Activated naive CD8-positive, alpha-beta T cell (primary cell): Measurements from ENCODE around the gene AATK.
"Not testable (repeated sequence)": the region's sequence is repeated elsewhere in the genome, so short reads cannot be mapped to it uniquely, and the experiment has no call there.

Experiments used
- H3K27ac Mint-ChIP-seq: one replicate; pipeline ENCODE4 v1.8.0; 2021; ENCODE audit warnings: mixed read lengths
- H3K27me3 Mint-ChIP-seq: one replicate; pipeline ENCODE4 v1.8.0; 2021; ENCODE audit warnings: mixed read lengths
- H3K36me3 Mint-ChIP-seq: one replicate; pipeline ENCODE4 v1.8.0; 2021; ENCODE audit warnings: mixed read lengths
- H3K4me1 Mint-ChIP-seq: one replicate; pipeline ENCODE4 v1.8.0; 2021; ENCODE audit warnings: low read depth, mixed read lengths
- H3K4me3 Mint-ChIP-seq: one replicate; pipeline ENCODE4 v1.8.0; 2021; ENCODE audit warnings: mild to moderate bottlenecking, mixed read lengths
- H3K9me3 Mint-ChIP-seq: one replicate; pipeline ENCODE4 v1.8.0; 2021; ENCODE audit warnings: low read depth, mixed read lengths

AATK gene

DNA sequence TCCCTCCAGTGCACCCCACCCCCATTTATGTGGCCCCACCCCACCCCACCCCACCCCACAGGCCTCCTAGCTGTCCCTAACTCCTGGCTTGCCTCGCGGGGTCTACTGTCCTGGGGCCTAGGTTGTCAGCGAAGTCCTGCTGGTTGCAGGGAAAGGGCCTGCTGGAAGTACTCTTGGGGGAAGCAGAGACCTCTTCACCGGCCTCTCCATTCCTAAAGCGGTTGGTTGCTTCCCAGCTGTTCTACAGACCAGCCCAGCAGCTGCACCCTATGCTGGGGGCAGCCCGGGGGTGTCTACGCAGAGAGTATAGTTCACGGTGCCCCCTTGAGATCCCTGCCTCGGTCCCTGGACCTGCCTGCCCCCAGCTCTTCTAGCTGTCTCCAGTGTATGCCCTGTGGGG lies 74.9 kb downstream of the AATK start:
- Mint-ChIP-seq H3K4me1 (peaks cover 15% of the 10 kb centered on the region), H3K4me3 (no peak overlapping the region), H3K27ac (no peak overlapping the region), H3K27me3 (no peaks in the 10 kb centered on the region), H3K9me3 (no peaks in the 10 kb centered on the region), H3K36me3 (no peaks in the 10 kb centered on the region)

DNA sequence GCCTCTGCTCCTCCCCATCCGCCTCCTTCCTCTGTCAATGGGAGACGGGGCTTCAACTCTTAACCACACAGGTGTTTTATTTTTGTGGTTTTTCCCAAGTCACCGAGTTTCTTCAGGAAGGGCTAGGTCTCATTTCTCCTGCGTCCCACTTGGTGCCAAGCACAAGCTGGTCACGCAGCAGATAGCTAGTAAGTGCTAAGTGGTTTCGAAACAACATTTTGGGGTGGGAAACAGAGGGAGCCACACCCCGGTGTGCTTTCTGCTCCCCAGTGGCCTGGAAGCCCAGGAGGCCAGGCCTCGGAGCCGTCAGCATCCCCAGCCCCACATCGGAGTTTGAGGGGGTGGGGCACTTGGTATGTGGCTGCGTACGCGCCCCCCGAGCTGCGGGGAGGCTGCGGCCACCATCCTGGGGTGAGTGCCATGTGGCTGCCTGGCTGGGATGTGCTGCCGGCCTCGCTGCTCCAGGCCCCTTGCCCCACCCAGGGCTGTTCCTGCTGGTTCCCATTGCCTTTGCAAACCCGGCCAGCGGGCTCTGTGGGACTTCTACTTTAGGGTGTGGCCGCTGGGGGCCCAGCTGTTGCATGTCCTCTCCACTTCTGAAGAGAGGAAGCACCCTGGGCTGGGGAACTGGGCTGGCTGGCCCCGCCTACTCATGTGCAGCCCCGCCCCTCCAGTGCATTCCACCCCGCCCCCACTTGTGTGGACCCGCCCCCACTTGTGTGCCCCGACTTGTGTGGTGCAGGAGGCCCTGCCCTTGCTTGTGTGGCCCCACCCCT lies 75.5 kb downstream of the AATK start:
- no peak overlapping the region for H3K27ac Mint-ChIP-seq
- no peaks in the 10 kb centered on the region for H3K36me3 Mint-ChIP-seq
- H3K9me3 Mint-ChIP-seq, result no peaks in the 10 kb centered on the region
- no peaks in the 10 kb centered on the region for H3K27me3 Mint-ChIP-seq
- H3K4me3 Mint-ChIP-seq, result no peak overlapping the region
- peaks cover 13% of the 10 kb centered on the region for H3K4me1 Mint-ChIP-seq

DNA sequence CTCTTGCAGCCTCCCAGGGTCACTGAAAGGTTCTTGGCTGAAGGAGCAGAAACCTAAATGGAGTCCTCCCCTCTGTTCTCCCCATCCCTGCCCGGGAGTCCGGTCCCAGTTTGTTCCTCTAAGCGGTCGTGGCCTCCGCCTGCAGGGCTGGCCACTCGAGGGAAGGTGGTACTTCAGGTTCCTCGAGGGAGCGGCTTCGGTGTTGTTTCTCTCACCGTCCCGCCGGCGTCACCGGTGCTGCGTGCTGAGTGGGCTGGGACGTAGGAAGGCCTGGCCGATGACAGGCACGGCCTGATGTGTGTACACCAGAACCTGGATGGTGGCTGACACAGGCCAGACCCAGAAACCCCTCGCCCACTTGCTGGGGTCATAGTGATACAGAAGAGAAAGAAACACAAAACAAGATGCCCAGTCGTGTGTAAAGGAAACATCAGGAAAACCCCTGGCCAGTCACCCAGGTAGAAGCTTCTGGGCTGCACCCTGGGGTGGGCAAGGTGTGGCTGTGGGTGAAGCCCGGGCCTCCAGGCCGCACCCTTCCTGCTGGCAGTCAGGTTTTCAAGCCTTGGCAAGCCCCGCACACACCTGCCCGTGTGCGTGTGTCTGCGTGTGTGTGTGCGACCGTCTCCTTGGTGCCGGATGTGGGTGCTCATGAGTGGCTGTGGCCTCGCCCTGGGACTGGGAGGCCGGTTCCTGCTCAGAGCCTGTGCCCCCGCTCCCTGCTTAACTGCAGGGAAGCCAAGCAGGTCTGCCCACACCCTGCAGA lies 79.1 kb downstream of the AATK start:
- H3K9me3 Mint-ChIP-seq, result no peaks in the 10 kb centered on the region
- H3K27me3 Mint-ChIP-seq, result no peaks in the 10 kb centered on the region
- no peaks in the 10 kb centered on the region for H3K36me3 Mint-ChIP-seq
- no peak overlapping the region for H3K27ac Mint-ChIP-seq
- H3K4me1 Mint-ChIP-seq, result no peaks in the 10 kb centered on the region
- no peak overlapping the region for H3K4me3 Mint-ChIP-seq

DNA sequence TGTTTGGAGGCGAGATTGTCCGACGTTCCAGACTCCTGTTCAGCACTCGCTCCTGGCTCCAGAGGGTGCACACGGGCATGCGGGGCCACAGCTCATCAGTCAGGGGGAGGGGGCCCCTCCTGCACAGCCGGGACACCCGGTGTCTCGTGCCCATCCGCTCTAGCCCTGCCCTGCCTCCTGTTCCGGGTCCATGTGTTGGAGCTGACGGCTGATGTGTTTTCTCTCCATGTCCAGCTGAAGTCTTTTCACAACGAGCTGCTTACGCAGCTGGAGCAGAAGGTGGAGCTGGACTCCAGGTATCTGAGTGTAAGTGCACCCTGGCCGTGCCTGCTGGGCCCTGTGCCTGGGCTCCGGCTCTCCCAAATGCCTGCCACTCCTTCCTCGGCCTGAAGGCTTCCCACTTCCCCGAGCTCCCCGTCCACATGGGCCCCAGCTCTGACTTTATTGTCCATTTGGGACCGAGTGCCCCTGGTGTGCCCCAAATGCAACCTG lies 80.6 kb downstream of the AATK start:
- H3K36me3 Mint-ChIP-seq, result no peaks in the 10 kb centered on the region
- H3K4me1 Mint-ChIP-seq, result no peaks in the 10 kb centered on the region
- no peak overlapping the region for H3K4me3 Mint-ChIP-seq
- no peak overlapping the region for H3K27ac Mint-ChIP-seq
- no peaks in the 10 kb centered on the region for H3K9me3 Mint-ChIP-seq
- no peaks in the 10 kb centered on the region for H3K27me3 Mint-ChIP-seq

DNA sequence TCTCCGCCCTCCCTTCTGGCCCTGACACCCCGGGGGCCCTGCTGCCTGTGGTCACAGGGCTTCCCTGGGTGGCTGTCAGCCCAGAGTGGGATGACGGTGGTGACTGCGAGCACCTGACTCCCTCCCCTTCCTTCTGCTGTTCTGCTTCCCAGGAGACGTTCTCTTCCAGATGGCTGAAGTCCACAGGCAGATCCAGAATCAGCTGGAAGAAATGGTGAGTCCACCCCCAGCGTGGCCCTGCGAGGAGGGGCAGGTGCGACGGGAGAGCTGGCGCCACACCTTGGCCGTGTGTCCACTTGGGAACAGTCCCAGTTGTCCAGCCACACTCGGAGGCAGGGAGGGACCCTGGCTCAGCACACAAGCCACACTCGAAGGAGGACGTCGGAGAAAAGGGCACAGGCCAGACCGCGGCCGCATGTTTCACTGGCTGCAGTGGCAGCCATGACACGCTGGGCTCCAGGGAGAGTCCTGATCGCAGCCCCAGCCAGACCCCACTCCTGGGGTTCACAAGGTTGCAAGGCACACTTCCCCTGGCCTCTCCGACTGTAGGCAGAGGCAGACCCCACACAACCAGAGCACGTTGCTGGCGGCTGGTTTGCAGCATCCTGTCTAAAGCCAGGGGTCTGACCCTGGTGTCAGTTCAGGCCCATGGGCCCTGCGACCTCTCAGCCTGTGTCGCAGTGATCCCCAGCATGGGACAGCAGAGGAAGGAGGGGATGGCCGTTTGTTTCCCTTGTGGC lies 81.2 kb downstream of the AATK start:
- no peak overlapping the region for H3K4me3 Mint-ChIP-seq
- H3K27ac Mint-ChIP-seq, result no peak overlapping the region
- no peaks in the 10 kb centered on the region for H3K36me3 Mint-ChIP-seq
- no peaks in the 10 kb centered on the region for H3K27me3 Mint-ChIP-seq
- H3K9me3 Mint-ChIP-seq, result no peaks in the 10 kb centered on the region
- no peaks in the 10 kb centered on the region for H3K4me1 Mint-ChIP-seq

DNA sequence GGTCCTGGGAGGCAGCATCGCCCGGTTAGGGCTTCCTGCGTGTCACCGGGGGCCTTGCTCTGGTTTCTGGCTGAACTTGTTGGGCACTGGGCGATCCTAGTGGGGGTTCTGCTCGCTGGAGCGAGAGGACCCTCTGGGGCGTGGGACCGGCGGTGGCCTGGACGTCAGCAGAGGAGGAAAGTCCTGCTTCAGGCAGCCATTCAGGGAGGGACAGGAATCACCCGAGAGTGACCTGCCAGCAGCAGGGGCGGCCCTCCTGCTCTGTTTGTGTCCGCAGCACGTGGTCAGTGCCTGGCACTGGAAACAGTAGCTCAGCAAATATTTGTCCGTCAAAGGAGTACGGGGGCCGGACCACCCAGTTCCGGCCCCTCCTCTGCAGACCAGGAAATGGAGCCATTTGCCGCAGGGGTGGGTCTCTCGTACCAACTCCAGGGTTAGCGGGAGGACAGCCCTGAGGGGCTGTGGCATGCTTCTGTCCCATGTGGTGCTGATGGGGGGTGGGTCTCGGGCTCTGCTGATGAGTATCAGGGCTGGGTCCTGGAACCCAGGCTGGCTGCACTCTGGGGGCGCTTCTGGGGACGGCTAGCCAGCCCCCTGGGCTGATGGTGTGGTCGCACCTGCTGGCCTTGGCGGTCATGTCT lies 82.8 kb downstream of the AATK start:
- Mint-ChIP-seq H3K4me3 (no peak overlapping the region), H3K27me3 (no peaks in the 10 kb centered on the region), H3K27ac (no peak overlapping the region), H3K36me3 (no peaks in the 10 kb centered on the region), H3K9me3 (no peaks in the 10 kb centered on the region), H3K4me1 (no peaks in the 10 kb centered on the region)

DNA sequence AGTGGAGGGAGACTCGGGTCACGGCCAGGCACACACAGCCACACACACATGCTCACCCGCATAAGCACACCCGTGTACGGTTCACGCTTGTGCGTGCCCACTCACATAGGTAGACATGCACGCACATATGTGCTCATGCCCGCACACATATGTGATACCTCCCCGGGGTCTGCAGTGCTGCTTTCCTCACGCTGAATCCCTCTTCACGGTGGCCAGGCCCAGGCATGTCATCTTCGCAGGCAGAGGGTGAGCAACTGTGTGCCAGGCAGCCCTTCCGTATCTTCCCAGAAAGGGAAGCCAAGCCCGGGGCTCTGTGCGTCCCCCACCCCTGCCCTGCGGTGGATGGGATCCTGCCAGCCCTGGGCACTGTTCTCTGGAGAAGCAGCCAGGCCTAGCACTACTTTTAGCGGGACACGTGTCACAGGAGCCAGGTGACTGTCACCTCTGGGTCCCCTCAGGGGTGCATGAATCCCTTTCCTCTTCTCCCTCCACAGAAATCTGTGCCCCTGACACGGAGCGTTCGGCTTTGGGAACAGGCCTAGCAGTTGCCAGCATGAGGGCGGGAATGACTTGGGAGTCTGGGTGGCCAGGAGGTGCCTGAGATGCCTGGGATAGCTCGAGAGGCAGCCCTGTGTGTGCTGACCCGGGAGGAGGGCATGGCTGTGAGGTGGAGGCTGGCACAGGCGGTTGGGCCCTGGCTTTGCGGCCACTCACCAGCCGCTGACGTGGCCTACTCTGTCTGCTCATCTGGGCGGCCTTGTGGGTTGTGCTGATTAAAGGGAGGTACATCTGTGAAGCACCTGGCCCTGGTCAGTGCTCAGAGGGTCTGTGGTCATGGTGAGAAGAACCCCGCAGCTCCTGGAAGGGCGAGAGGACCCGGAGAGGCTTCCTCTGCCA lies 83.6 kb downstream of the AATK start:
- H3K9me3 Mint-ChIP-seq, result no peaks in the 10 kb centered on the region
- no peak overlapping the region for H3K4me3 Mint-ChIP-seq
- no peak overlapping the region for H3K27ac Mint-ChIP-seq
- H3K27me3 Mint-ChIP-seq, result no peaks in the 10 kb centered on the region
- no peaks in the 10 kb centered on the region for H3K4me1 Mint-ChIP-seq
- no peaks in the 10 kb centered on the region for H3K36me3 Mint-ChIP-seq

DNA sequence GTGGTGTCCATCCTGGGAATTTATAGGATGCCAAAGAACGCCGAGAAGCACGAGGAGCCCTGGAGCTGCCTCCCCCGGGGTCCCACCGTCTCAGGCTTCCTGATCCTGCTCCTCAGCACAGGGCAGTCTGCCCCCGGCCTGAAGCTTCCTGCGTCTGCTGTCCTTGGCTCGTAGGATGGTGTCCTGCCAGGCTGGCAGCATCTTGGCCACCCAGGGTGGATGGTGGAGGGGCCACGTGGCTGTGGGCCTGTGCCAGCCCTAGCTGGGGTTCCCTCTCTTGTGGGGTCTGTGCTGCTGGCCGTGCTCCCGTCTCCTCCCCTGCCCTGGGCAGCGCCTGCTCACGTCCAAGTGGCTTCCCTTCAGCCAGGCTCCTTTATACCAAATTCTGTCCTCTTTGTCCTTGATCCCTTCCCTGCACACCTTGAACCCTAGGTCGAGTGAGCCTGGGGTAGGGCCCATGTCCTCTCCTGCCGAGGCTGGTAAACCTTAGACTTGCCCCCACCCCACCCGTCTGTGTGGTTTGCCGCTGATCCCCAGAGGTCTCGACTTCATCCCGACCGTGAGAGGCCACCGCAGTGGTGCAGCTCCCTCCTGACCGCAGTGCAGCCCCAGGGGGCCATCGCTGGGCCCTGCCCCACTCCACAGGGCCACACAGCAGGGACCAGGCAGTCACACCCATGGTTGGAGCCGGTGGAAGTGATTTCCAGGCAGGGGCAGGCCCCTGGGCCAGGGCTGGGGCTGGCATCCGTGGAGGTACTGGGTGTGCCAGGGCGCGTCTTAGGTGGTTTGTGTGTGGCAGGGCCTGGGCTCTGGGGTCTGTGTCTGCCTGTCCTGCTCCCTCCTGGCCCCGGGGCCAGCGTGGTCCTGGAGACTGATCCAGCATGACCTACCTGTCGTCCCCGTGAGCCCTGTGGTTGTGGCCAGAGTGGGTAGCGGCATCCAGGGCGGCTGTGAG lies 84.5 kb downstream of the AATK start:
- Mint-ChIP-seq H3K4me1 (no peaks in the 10 kb centered on the region), H3K36me3 (no peaks in the 10 kb centered on the region), H3K27ac (no peak overlapping the region), H3K4me3 (no peak overlapping the region), H3K9me3 (no peaks in the 10 kb centered on the region), H3K27me3 (no peaks in the 10 kb centered on the region)

DNA sequence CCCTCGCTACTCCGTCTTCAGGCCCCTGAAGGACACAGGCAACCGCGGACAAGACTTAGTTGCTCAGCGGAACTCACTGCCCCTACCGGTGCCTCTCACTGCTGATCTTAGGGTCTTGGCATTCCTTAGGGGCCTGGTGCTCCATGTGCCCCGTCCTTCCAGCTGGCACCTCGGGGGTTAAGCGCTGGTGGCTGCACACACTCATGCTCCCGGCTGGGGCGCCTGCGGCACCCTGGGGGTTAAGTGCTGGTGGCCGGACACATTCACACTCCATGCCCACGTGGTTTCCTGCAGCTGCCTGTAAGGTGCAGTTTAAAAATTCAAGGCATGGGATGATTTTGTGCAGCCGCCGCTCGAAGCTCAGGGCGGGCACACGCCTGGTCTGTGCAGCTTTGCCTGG lies 86.0 kb downstream of the AATK start:
- no peaks in the 10 kb centered on the region for H3K27me3 Mint-ChIP-seq
- H3K4me3 Mint-ChIP-seq, result no peak overlapping the region
- H3K4me1 Mint-ChIP-seq, result no peaks in the 10 kb centered on the region
- no peaks in the 10 kb centered on the region for H3K9me3 Mint-ChIP-seq
- no peak overlapping the region for H3K27ac Mint-ChIP-seq
- no peaks in the 10 kb centered on the region for H3K36me3 Mint-ChIP-seq

DNA sequence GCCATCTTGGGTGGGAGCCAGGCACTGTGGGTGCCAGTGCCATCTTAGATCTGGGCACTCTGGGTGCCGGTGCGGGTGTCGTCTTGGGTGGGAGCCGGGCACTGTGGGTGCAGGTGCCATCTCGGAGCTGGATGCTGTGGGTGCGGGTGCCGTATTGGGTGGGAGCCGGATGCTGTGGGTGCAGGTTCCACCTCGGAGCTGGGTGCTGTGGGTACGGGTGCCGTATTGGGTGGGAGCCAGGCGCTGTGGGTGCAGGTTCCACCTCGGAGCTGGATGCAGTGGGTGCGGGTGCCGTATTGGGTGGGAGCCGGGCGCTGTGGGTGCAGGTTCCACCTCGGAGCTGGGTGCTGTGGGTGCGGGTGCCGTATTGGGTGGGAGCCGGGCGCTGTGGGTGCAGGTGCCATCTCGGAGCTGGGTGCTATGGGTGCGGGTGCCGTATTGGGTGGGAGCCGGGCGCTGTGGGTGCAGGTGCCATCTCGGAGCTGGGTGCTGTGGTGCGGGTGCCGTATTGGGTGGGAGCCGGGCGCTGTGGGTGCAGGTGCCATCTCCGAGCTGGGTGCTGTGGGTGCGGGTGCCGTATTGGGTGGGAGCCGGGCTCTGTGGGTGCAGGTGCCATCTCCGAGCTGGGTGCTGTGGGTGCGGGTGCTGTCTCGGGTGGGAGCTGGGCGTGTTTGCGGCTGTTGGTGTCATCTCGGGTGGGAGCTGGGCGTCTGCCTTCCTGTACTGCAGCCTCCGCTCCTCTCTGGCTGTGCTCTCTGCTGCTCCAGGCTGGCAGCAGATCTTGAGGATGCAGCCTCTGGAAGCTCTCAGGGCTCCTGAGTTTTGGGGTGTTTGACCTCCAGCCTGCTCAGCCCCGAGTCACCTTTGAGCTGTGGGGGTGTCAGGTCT lies 87.8 kb downstream of the AATK start:
- H3K4me3 Mint-ChIP-seq, H3K9me3 Mint-ChIP-seq, H3K36me3 Mint-ChIP-seq, H3K4me1 Mint-ChIP-seq, H3K27ac Mint-ChIP-seq, H3K27me3 Mint-ChIP-seq: not testable (repeated sequence)

DNA sequence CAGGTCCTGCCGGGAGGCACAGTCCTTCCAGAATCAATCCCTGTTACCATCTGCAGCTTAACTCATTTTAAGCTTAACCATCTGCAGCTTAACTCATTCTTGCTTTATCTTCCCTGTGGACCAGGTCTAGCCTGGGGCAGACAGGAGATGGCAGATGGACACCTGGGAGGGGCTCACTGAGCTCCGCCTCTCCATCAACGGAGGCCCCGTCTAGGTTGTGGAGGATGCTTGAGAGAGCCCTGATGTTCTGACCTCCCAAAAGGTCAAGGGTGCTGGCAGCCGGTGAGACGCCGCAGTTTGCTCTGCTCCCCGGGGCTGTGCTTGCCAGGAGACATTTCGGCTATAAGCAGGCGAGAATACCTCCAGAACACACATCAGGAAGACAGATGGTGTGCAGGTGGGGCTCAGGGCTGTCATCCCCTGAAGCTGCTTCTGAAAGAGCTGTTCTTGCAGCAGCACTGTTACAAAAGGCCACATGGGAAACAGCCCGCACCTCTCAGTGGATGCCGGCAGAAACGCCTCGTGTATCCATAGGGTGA lies 89.8 kb downstream of the AATK start:
- Mint-ChIP-seq H3K4me3 (no peak overlapping the region), H3K27me3 (no peaks in the 10 kb centered on the region), H3K36me3 (no peaks in the 10 kb centered on the region), H3K4me1 (no peaks in the 10 kb centered on the region), H3K9me3 (no peaks in the 10 kb centered on the region), H3K27ac (no peak overlapping the region)

DNA sequence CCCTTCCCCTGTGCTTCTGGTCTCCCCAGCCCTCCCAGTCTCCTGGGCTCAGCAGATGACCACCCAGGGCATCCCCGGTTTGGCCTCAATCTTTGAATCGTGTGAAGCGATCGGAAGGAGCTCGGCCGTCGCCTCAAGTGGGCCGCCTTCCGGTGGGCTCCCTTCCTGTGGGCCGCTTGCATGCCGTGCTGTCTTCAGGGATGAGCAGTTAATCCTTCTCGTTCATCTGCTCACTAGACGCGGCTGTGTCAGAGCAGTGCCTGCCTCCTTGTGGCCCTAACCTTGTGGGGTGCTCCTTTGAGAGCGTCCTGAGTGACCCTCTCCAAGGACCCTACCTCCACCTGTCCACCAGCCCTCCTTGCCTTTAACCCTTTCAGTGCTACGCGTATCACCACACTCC lies 90.7 kb downstream of the AATK start:
- H3K36me3 Mint-ChIP-seq, result no peaks in the 10 kb centered on the region
- H3K4me1 Mint-ChIP-seq, result no peaks in the 10 kb centered on the region
- no peaks in the 10 kb centered on the region for H3K27me3 Mint-ChIP-seq
- H3K9me3 Mint-ChIP-seq, result no peaks in the 10 kb centered on the region
- H3K4me3 Mint-ChIP-seq, result no peak overlapping the region
- H3K27ac Mint-ChIP-seq, result no peak overlapping the region
